ENCODE results near the gene RSRC1. TPM values are rescaled to one million over a fixed set of nuclear protein-coding genes. Genes with fewer than 3 reads are reported as not detected.

Gene RSRC1
- total and polyA plus RNA-seq, 2 of the 13 experiments (the other 11 are each of a cell fraction or from before 2014, with no cell fraction given) = 4.9 to 63.0 TPM

DNA sequence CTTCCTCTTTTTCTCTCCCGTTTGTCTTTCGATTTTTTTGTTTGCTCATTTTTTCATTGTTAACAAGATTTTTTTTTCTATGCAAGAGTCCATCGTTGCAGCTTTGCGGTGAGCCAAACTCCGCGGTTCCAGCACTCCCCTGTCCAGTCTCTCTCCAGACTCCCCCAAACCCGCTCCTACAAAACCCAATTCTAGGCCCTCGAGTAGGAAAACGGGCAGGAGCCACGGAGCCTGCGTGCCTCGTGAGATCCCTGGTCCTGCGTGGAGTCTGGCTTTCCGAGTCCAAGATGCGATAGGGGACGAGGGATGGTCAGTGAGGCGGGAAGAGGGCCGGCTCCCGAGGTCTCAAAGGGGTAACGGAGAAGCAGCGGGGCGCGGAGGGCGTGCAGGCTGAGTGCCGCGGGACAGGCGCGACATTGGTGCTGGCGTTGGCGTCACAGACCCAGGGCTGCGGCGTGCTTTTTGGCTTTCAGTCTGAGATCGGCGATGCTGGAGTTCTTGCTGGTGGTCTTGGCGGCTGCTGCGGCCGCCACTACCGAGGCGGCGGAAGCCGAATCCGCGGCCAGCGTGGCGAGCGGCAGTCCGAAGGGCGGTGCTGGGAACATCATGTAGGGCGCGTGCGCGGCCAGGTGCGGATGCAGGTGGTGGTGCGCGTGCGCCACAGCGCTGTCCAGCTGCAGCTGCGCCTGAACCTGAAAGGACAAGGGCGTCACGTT, 12.1 kb upstream of the RSRC1 start (continued):
- TF ChIP-seq, protein P1, sequence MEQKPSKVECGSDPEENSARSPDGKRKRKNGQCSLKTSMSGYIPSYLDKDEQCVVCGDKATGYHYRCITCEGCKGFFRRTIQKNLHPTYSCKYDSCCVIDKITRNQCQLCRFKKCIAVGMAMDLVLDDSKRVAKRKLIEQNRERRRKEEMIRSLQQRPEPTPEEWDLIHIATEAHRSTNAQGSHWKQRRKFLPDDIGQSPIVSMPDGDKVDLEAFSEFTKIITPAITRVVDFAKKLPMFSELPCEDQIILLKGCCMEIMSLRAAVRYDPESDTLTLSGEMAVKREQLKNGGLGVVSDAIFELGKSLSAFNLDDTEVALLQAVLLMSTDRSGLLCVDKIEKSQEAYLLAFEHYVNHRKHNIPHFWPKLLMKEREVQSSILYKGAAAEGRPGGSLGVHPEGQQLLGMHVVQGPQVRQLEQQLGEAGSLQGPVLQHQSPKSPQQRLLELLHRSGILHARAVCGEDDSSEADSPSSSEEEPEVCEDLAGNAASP (CRISPR knock-in tag; IDR thresholded peaks at IDR 0.05; ENCODE audit: borderline replicate concordance) = peak; percentile 75
- no peak for TF ChIP-seq TBP (CRISPR knock-in tag; IDR thresholded peaks at IDR 0.05)
- TF ChIP-seq XBP1 (CRISPR knock-in tag; IDR thresholded peaks at IDR 0.05) = peak; percentile 89
- TF ChIP-seq CREM (IDR thresholded peaks at IDR 0.05) = no peak
- TF ChIP-seq CREM (CRISPR knock-in tag; IDR thresholded peaks at IDR 0.05) = no peak
- peak; percentile 97; the same call in 1 of the 2 replicates for TF ChIP-seq TMF1 (CRISPR knock-in tag; IDR thresholded peaks at IDR 0.05; ENCODE audit: low read depth)
- TF ChIP-seq SP4 (CRISPR knock-in tag; IDR thresholded peaks at IDR 0.05) = peak; percentile 69
- no peak for TF ChIP-seq RBM22 (optimal IDR thresholded peaks at IDR 0.05; ENCODE audit: low read length)
- TF ChIP-seq, protein P2, sequence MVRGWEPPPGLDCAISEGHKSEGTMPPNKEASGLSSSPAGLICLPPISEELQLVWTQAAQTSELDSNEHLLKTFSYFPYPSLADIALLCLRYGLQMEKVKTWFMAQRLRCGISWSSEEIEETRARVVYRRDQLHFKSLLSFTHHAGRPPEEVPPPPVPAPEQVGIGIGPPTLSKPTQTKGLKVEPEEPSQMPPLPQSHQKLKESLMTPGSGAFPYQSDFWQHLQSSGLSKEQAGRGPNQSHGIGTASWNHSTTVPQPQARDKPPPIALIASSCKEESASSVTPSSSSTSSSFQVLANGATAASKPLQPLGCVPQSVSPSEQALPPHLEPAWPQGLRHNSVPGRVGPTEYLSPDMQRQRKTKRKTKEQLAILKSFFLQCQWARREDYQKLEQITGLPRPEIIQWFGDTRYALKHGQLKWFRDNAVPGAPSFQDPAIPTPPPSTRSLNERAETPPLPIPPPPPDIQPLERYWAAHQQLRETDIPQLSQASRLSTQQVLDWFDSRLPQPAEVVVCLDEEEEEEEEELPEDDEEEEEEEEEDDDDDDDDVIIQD (CRISPR knock-in tag; IDR thresholded peaks at IDR 0.05; ENCODE audit: low read depth) = no peak; the same call in 1 of the 2 replicates
- TF ChIP-seq ZMYM2 (CRISPR knock-in tag; IDR thresholded peaks at IDR 0.05) = no peak
- TF ChIP-seq ZNF644 (CRISPR knock-in tag; IDR thresholded peaks at IDR 0.05; ENCODE audit: low read depth) = no peak
- no peak; the same call in none of the 2 replicates for TF ChIP-seq AHR (CRISPR knock-in tag; IDR thresholded peaks at IDR 0.05)
- TF ChIP-seq ZFP36 (IDR thresholded peaks at IDR 0.05; ENCODE audit: borderline replicate concordance, low read depth, low read length, partially characterized antibody) = no peak
- peak; percentile 49 for TF ChIP-seq FOSL2 (CRISPR knock-in tag; IDR thresholded peaks at IDR 0.05)
- 0 out of 2 replicates have a peak, but pooled peaks have one; percentile 55 for TF ChIP-seq GTF3A (CRISPR knock-in tag; conservative IDR thresholded peaks at IDR 0.05)
- TF ChIP-seq ZNF615 (CRISPR knock-in tag; IDR thresholded peaks at IDR 0.05; ENCODE audit: borderline replicate concordance) = 0 out of 2 replicates have a peak, but pooled peaks have one; percentile 36
- TF ChIP-seq MTF1 (CRISPR knock-in tag; IDR thresholded peaks at IDR 0.05) = peak; percentile 87
- TF ChIP-seq MTA3 (CRISPR knock-in tag; IDR thresholded peaks at IDR 0.05) = no peak
- TF ChIP-seq FOXA3 (CRISPR knock-in tag; IDR thresholded peaks at IDR 0.05) = peak; percentile 52; the same call in 1 of the 2 replicates
- peak; percentile 90 for TF ChIP-seq HDAC2 (CRISPR knock-in tag; IDR thresholded peaks at IDR 0.05)
- peak; percentile 36 for TF ChIP-seq FOXJ3 (CRISPR knock-in tag; IDR thresholded peaks at IDR 0.05; ENCODE audit: borderline replicate concordance)
- TF ChIP-seq HES4 (CRISPR knock-in tag; IDR thresholded peaks at IDR 0.05; ENCODE audit: borderline replicate concordance) = peak; percentile 98
- TF ChIP-seq HDAC6 (IDR thresholded peaks at IDR 0.05; ENCODE audit: low read depth, low read length) = no peak
- TF ChIP-seq, protein P3, sequence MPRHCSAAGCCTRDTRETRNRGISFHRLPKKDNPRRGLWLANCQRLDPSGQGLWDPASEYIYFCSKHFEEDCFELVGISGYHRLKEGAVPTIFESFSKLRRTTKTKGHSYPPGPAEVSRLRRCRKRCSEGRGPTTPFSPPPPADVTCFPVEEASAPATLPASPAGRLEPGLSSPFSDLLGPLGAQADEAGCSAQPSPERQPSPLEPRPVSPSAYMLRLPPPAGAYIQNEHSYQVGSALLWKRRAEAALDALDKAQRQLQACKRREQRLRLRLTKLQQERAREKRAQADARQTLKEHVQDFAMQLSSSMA (CRISPR knock-in tag; IDR thresholded peaks at IDR 0.05) = peak; percentile 97
- TF ChIP-seq, protein P4, sequence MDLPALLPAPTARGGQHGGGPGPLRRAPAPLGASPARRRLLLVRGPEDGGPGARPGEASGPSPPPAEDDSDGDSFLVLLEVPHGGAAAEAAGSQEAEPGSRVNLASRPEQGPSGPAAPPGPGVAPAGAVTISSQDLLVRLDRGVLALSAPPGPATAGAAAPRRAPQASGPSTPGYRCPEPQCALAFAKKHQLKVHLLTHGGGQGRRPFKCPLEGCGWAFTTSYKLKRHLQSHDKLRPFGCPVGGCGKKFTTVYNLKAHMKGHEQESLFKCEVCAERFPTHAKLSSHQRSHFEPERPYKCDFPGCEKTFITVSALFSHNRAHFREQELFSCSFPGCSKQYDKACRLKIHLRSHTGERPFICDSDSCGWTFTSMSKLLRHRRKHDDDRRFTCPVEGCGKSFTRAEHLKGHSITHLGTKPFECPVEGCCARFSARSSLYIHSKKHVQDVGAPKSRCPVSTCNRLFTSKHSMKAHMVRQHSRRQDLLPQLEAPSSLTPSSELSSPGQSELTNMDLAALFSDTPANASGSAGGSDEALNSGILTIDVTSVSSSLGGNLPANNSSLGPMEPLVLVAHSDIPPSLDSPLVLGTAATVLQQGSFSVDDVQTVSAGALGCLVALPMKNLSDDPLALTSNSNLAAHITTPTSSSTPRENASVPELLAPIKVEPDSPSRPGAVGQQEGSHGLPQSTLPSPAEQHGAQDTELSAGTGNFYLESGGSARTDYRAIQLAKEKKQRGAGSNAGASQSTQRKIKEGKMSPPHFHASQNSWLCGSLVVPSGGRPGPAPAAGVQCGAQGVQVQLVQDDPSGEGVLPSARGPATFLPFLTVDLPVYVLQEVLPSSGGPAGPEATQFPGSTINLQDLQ (CRISPR knock-in tag; IDR thresholded peaks at IDR 0.05) = peak; percentile 23; the same call in 1 of the 2 replicates
- TF ChIP-seq ZBTB38 (CRISPR knock-in tag; IDR thresholded peaks at IDR 0.05) = peak; percentile 89

Data from HepG2 (cell line).